CD4-positive, alpha-beta T cell treated with Interleukin-21 for 1 hour (primary cell): ENCODE results near the gene ANXA11.
"Not testable (repeated sequence)": the region's sequence is repeated elsewhere in the genome, so short reads cannot be mapped to it uniquely, and the experiment has no call there.

ENCODE experiments used
- DNase-seq: peaks from one replicate; pipeline ENCODE4 v3.0.0-alpha.2; 2020

Gene ANXA11

DNA sequence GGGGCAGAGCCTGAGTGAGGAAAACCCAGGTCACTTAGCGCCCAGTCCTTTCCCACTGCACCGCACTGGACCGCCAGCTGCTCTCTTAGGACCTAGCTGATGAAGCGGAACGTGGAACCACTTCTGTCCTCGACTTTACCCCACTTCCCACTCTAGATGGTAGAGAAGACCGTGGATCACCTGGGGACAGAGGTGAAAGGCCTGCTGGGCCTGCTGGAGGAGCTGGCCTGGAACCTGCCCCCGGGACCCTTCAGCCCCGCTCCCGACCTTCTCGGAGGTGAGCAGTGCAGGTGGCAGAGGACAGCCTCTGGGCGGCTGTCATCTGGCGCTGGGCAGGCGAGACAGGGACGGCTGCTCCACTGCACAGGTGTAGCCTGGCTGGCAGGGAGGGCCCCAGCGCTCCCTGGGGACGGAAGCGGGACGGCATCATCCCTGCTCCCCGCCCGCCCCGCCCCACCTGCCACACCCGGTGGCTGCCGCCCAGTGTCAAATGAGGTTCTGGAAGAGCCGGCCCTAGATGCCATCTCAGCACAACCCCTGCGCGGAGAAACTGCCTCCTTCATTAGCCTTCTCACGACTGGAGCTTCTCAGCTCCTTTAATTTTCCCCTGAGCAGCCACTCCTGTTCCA lies 61.2 kb downstream of the ANXA11 start:
- peak; percentile 18 for DNase-seq

DNA sequence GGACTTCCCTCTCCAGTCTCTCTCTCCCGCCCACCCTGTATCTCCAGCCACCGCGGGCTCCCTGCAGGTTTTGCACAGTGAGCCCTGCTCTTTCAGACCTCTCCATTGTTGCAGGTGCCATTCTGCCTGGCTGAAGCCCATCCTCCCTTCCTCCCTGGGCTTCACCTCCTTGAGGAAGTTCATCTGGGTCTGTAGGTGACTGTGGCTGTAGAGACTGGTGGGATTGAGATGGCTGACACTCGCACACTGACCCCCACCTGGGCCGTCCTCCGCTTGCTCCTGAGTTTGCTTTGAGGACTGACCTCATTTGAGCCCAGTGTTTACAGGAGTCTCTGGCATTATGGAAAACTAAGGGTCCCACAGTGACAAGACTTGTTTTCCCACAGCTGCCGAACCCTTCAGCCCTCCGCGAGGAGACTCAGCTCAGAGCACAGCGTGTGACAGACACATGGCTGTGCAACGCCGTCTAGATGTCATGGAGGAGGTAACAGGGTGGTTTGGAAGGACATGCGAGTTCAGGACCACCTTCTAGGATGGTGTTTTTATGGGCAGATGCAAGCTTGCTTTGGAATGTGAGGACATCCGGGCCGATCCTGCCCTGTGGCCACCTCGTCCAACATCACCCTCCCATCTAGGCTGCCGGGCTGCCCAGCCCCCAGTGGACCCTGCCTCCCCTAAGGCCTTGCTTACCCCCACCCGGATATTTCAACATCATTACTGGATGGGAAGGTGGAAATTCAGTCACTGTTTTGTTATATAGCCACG lies 63.5 kb downstream of the ANXA11 start:
- DNase-seq = no peak

DNA sequence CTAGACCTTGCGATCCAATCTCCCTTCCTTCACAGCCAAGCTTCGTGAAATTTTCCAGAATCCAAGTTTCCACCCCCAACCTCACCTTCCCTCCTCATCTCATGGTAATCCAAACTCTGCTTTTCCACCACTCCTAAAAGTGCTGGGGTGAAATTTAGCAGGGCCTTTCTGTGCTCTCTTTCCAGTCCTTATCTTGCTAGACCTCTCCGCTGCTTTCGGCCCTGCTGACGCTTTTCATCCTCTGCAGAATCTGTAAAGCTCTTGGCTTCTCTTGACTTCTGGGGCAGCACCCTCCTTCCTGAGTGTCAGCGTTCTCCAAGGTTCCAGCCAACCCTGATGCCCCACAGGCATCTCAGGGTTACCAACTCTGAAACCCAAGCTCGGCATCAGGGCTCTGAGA lies 65.1 kb downstream of the ANXA11 start:
- no peak for DNase-seq

DNA sequence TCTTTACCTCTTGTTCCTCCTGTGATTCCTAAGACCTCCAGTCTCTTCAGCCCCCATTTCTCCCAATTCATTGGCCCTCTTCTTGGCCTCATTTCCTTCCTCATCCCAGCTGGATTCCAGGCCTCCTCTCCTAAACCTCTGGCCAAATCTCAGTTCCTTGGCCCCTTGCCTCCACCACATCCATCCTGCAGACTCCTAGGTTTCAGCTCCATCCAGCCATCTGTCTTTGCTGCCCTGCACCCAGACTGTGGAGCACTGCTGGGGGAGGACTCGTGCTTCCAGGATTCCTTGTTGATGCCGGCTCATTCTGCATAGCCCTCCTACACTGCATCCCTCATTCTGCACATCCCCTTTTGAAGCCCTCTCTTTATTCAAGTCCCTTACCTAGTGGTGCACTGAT lies 66.1 kb downstream of the ANXA11 start:
- no peak for DNase-seq

DNA sequence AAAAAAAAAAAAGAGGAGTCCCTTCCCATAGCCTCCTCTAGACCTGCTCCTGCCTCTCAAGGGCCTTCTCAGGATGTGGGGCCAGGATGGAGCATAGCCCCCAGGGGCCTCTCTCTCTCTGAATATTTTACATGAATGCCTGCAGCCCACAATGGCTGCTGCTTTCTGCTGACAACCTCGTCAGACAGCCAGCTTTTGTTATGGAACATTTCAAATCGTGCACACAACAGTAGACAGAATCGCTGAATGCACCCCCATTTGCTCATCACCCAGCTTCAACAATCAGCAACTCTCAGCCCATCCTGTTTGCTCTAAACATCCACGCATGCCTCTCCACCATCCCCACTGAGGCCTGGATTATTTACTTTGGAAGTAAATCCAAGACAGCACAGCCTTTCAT lies 67.4 kb downstream of the ANXA11 start:
- DNase-seq = no peak

DNA sequence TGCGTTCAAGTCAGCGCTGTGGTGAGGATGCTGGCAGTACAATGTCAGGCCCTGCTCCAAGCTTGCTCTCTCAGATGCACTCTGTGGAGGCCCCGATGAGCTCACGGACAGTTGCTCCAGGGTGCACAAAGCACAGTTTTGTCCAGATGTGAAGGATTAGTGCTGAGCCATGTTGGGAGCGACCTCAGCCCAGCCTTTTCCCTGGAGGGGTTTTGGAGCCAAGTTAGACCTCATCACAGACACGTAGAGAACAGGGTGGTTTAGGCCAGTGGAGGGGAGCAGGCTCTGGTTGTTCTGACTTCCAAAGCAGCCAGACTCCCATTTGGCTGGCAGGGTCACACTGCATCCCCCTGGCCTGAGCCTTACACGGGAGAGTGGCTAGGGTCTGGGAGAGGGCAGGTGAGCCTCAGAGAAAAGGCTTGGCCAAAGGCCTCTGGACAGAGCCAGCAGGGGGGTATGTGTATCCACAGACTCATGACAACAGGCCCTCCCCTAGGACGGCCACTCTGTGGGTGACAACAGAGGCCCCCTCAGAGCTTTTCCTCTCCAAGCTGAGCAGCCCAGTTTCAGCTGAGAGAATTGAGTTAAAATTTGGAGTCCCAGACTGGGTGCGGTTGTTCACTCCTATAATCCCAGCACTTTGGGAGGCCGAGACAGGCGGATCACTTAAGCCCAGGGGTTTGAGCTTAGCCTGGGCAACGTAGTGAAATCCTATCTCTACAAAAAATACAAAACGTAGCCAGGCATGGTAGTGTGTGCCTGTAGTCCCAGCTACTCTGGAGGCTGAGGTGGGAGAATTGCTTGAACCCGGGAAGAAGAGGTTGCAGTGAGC lies 68.1 kb downstream of the ANXA11 start:
- no peak for DNase-seq

DNA sequence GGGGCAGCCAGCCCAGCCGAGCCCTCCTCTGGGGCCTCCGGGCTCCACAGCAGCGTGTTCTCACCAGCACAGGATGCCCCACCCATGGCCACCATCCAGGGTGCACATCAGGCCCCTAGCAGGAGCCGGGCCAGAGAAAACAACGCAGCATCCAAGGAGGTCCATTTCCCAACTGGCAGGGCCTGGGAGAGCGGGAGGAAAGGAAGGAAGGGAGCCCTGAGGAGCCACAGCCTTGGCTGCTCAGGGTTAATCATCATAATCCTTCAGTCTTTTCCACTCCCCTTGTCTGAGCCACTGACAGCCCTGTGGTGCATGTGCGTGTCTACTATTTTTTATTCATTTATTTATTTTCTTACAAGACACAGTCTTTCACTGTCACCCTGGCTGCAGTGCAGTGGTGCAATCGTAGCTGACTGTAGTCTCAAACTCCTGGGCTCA lies 69.2 kb downstream of the ANXA11 start:
- no peak for DNase-seq

DNA sequence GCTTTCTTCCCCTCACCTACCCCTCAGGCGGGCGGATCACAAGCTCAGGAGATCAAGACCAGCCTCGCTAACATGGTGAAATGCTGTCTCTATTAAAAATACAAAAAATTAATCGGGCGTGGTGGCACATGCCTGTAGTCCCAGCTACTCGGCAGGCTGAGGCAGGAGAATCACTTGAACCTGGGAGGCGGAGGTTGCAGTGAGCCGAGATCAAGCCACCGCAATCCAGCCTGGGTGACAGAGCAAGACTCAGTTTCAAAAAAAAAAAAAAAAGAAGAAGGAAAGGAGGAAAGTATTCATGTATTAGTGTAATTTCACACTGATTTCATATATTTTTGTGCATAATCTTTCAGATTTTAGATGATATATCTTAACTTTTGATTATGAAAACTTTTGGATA lies 71.7 kb downstream of the ANXA11 start:
- not testable (repeated sequence) for DNase-seq

DNA sequence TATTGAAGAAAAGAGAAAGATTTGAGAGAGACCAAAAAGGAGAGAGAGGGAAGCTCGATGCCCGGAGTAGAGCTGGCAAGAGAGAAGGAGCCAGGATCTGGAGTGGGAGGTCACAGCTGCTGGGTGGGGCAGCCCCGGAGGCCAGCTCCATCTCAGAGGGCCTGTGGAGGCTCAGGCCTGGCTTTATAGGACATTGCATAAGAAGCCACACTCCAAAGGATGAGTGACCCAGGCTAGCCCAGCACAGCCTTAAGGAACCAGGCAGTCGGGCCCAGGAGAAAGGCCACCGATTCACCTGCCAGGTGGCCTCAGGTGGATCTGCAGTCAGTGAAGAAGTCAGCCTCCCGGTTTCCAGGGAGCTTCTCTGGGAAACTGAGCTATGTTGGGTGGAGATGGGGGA lies 72.1 kb downstream of the ANXA11 start:
- DNase-seq = no peak

DNA sequence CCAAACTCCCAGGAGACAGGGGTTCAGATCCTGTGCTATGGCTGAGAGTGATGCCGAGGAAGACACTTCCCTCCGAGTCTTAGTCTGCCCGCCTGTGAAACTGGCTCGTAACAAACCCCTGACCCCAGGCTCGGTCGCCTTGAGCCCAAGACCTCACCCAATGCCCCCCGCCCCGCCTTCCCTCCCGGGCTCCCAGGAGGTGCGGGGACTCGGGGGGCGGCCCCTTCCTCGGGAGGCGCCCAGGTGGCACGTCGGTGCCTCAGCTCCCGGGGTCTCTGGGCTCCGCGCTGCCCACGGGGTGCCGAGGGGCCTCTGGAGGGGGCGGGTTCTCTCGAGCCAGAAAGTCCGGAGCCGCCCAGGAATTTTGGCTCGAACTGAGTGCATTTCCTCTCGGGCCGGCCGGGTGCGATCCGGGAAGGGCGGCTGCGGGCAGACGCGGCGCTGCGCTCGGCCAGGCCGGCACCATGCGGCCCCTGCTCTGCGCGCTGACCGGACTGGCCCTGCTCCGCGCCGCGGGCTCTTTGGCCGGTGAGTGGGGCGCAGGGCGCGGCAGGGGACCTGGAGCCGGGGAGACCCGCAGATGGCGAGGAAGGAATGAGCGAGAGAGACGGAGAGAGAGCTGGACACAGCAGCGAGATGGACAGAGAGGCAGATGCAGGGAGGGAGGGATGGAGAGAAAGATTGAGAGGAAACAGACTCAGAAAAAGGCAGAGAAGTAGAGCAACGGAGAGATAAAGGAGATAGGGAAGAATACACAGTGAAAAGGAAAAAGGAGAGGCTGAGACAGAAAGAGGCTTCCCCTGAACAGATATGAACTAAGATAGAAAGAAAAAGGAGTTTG lies 72.8 kb downstream of the ANXA11 start, which contains the start of gene PLAC9:
TSS of gene PLAC9 (plus strand) at position 432 of the 841 bp plus-strand sequence. CDS start at position 465, 33 bp downstream.
- no peak for DNase-seq

DNA sequence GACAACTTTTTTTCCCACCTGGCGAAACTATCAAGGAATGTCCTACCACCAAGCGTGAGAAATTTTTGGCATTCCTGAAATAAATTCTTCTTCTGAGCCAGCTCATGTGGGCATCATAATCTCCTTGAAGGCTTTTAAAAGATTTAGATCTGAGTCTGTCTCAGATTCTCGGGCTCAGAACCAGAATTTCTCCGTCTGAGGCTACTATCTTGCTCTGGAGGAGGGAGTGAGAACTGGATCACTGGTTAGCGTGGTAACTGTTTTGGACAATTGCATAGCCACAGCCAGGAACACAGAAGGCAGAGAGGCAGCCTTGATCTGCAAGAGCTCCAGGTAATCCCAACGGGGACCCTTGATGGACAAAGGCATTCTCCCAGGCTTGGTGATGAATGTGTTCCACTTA lies 73.8 kb downstream of the ANXA11 start:
- DNase-seq = no peak

DNA sequence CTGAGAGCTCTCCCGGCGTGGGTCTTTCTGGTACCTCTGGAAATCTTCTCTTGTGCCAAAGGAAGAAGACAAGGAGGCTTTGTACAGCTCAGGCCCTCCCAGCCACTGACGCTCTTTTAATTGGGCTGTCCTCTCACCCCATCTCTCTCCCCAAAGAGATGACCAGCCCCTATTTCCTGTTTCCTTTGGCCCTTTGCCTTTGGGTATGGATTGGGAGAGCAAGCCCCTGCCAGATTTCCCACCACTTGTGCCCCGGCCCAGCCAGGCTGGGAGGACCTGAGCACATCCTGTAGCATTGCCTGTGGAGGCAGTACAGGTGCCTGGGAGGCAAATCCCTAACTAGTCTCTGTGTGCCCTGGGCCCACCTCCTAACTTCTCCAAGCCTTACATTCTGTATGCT lies 78.5 kb downstream of the ANXA11 start:
- no peak for DNase-seq

DNA sequence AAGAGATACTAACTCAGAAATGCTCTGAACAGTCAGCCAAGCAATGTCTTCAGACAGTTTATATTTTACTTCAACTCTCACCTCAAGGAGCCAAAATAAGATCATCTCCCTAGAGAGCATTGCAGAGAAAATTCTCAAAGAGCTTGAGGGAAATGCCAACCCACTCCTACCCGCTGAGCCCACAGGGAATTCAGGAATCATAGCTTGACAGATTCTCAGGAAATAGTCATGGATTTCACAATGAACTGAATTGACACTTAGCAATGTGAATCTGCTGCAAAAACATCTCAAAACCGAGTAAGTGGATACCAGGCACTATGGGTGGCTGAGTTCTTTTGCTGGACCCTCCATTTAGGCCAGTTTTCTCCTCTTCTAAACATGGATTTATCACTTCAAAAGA lies 82.6 kb downstream of the ANXA11 start:
- DNase-seq = no peak

DNA sequence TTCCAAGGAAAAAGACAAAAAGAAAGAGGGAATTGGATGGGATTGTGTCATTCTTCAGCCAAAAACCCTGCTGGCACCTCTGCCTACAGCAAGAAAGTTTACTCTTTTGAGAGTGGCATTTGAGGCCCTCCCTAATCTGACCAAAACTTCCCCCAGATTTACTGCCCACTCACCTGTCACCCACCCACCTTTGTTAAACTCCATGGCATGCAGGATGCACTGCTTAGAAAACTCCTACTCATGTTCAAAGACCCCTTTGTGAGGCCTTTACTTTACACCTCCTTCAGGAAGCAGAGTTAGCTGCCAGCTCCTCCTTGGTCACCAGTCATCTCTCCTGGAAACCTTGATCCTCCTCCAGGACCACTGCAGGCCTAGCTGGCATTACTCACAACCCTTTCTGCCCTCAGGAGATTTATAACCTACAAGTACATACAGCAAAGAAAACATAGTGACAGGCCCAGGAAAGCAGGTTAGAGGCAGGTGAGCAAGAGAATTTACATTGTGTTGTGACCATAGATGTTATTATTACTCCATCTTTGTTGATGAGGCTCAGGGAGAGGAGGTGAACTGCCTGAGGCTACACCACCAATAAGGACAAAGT lies 83.1 kb downstream of the ANXA11 start:
- DNase-seq = no peak

DNA sequence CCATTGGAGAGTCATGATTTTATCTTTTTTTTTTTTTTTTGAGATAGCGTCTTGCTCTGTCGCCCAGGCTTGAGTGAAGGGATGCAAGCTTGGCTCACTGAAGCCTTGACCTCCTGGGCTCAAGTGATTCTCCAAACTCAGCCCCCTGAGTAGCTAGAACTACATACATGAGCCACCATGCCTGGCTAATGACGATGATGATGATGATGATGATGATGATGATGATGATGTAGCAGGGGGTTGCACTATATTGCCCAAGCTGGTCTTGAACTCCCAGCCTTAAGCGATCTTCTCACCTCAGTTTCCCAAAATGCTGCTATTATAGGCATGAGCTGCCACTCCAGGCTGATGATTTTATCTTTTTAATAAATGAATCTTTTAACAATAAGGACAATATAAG lies 86.7 kb downstream of the ANXA11 start:
- no peak for DNase-seq

DNA sequence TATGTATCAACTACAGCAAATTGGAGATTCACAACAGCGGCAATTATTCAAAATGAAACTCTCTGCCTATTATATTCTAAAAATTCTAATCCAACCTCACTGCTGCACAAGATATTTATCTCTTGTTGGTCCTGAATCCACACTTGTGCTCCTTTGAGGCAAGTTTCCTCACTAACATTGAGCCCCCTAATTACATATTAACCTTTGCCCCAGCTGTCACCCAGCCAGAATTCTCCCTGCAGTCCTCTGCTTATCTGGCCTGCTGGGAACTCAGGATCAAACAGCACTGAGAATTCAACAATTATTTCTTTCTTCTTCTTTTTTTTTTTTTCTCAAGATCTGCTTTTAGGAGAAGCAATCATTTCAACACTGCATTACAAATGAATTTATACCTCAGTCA lies 94.4 kb downstream of the ANXA11 start:
- no peak for DNase-seq

DNA sequence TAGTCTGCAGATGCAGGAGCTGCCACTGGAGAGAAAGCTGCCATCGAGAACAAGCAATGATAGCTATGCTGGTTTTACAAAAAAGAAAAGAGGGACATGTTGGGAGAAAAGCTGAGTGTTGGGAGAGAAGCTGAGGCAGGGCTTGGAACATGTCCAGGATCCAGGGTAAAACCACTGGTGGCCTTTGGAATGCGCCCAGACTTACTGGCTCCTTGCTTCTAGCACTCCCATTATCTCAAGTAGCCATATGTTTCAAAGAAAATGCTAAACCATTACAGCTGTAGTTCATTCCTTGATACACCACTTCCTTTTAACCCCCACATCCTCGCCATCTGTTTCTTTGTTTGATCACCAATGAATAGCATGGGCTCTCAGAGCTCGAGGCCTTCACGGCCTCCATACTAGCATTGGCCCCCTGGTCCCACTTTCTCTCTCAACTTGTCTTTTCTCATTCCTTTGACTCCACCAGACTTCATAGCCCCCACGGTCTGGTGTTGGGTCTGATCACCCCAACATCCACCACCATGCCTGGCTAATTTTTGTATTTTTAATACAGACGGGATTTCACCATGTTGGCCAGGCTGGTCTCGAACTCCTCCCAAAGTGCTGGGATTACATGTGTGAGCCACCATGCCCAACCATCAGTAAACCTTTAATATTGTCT lies 96.6 kb downstream of the ANXA11 start:
- no peak for DNase-seq

DNA sequence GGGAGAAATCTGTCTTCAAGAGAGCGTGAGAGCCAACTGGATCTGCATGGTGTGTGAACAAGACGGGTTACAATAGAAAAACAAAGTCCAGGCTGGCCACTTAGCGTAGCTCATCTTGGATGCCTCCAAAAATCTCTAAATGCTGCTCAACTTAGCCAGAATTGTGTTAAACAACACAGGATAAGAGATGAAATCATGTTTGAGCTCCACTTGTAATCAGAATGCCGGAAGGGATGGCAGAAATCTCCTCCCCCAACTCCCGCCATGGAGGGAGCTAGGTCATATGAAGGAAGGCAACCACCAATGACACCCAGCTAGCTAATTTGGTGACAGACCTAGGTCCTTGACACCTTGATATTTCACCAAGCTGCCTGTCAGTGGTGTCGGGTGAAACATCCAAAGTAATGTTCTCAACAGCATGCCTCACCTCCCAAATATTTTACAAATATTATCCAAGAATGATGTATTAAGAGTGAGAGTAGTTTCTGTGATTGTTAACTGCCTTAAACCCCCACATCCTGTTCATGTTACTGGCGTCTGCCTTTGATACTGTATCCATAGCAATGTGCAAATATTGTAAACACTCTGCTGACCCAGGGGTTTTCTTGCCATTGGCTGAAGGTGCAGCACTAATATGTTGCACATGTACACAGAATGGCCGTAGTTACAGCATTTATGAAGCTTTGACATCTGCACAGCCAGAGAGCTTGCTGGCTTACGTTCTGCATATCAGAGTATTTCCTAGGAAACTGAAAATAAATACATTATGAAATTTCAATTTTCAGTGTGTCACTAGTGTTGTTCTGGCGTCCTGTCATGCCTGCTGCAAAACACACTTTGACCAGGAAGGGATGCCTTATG lies 101.0 kb downstream of the ANXA11 start:
- peak; percentile 46 for DNase-seq
